NCI-H82 (cell line): ENCODE results near the gene NR2F1-AS1.

Experiments used
- DNase-seq: peaks from one replicate; lab custom pipeline; 2025; lab: John Stamatoyannopoulos, UW

NR2F1-AS1 gene

DNA sequence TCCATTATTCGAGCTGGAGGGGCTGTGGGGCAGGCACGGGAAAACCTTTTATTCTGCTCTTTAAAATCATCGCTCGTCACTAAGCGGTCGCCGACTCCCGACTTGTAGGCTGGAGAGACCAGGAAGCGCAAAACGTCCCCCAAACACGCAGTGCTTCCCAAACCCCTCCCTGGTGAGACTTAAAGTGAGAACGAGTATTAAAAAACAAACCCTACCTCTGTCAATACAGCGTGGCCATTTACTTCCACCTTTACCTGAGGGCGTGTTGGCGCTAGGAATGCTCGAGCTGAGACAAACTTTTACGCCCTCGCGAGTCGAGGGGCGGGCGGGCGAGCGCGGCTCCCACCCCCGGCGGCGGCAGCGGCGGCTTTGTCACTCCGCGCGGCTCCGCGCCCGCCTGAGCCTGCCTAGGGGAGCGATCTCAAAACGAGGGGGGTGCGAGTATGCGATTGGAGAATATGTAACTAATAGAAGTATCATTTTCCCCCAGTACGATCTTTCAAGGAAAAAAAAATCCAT is at the start of gene NR2F1-AS1:
Gene NR2F1-AS1, minus strand, starts transcription at position 293 of the 519 bp plus-strand sequence.
- DNase-seq: peak; percentile 43

DNA sequence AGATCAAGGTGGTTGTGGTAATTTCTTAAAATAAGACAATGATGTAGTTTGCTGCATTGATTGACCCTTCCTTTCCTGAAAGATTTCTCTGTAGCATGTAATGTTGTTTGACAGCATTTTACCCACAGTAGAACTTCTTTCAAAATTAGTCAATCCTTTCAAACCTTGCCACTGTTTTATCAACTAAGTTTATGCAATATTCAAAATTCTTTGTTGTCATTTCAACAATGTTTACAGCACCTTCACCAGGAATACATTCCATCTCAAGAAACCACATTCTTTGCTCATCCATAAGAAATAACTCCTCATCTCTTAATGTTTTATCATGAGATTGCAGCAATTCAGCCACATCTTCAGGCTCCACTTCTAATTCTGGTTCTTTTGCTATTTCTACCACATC is 45.8 kb upstream of the NR2F1-AS1 start:
- no peak for DNase-seq

DNA sequence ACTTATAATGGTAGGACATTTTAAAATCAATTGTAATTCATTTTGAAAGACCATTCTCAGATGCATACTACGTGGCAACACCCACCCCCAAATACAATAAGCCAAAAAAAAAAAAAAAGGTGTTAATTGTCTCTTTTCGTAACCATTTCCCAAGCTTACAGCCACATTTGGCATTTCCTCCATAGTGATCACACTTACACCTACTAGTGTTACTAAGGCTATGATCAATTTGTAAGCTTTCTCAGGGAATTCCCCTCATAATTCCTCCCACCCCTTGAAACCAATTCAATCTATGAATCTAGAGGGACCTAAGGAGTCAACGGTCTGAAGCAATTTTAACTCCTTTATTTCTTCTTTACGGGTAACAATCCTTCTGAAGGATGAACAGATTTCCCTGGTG is 42.1 kb upstream of the NR2F1-AS1 start:
- DNase-seq: no peak

DNA sequence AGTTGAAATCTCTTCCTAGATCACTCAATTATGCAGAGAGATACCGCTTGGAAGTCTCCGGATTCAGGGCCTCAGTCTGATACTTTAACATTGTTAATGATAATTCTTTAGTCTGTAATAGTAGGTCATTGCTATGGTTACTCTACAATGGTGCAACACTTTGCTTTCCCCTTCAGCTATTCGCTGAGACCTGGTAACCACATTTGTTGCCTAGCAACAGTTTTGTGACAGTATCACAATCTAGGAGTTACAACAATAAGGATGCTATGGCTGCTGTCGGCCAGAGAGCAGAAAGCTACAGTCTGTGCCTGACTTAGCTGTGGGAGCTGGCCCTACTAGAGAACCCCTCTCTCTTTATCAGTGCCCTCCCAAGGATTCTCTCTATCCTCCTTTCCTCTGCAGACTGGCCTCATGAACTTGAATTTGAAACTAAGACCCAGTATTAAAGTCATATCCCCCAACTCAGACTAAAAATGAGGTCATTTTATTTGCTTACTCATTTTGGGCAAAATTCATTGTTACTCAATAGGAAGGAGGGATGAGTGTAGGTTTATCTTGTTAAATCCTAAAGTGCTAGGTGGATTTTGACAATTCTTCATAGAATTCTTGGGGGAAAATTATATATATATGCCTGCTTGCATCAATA is 41.3 kb upstream of the NR2F1-AS1 start:
- DNase-seq: peak; percentile 61

DNA sequence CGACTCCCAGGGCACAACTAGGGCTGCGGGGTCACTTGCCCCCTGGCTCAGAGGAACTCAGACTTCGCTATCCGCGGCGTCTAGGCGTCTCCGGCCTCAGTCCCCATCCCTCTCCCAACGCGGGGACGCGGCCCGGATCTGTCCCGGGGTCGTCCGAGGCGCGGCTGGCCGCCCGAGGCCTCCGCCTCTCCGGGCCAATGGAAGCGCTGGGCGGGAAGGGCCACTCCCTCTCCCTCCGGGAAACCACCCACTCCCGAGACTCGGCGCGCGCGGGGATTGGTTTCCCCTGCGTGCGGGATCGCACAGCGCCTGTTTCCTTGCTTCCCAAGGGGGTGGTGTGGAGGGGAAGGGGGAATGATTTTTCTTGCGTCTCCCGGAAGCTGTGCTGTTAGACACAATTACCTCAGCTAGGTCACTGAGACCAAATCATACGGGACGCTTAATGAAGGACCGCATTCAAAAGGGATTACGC is 40.3 kb upstream of the NR2F1-AS1 start:
- peak; percentile 93 for DNase-seq

DNA sequence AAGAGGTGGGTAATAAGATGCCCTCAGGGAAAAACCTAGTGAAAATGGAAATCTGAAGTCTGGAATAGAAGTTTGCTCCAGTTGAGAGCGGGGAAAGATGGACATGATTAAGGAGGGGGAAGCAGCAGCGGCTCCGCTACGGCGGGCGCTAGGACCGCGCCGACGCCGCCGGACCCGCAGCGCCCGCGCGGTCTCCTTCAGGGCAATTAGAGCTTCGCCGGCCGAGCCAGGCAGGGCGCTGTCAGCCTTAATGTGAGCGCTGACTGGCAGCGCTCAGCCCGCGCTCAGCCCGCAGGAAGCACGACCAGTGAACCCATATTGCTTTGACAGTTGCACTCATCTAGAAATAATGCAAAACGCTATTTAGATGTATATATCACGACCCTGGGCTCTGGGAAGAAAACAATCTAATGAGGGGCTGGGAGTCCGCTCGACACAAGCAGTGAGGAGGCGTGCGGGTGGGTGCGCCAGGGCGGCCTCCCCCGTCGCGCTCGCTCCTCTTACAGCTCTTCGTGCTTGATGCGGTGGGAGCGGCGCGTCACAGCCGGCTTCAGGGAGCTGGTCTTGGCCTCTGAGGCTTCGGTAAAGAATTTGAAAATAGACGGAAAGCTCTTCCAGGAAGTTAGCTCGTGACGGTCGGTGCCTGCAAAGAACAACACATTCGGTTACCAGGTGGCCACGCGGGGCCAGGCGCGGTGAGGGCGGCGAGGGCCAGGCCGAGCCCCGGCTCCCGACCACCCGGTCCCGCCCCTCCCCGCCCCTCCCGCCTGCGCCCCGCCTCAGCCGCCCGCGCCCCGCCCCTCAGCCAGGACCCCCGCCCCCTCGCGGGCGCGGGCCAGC is 39.7 kb upstream of the NR2F1-AS1 start:
- peak; percentile 89 for DNase-seq

DNA sequence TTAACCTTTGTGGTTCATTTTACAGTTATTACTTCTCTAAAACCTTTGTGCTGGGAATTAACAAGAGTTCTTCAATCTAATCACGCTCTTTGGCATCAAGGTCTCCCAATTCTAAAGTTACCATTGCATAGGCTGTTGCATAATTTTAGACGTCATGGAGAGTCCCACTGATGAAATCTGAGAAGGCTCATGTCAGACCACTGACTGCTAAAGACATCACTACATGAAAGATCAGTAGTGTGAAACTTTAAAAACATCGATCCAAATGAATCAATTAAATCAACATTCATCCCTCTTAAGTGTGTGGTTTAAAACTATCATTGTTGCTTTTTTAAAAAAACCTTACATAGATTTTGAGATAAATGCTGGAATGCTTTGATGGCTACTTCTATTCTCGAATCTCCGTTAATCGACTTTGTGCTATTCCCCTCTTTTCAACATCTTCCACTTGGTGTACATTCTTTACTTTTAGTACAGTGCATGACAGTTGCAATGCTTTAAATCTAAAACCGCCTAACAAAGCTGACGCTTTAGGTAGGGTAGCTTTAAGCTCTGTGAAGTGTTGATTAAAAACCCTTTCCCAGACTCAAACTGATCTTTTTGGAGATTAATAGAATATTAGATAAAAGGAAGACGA is 35.6 kb upstream of the NR2F1-AS1 start:
- DNase-seq: no peak

DNA sequence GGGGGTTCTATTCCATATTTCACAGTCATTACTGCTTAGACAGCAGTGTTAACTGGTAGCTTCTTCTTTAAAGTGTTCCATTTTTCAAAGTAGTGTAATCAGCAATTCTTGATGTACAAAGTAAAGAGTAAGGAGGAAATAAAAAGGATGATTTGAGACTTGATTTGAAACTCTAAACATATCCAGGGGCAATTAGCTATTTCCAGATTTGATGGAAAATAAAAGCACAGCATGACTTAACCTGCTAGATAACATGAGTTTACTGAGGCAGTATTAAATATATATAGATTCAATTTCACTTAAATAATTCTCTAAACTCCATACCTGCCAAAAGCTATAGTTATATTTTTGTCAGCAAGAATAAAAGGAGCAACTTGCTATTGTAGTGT is 31.8 kb upstream of the NR2F1-AS1 start:
- DNase-seq: no peak

DNA sequence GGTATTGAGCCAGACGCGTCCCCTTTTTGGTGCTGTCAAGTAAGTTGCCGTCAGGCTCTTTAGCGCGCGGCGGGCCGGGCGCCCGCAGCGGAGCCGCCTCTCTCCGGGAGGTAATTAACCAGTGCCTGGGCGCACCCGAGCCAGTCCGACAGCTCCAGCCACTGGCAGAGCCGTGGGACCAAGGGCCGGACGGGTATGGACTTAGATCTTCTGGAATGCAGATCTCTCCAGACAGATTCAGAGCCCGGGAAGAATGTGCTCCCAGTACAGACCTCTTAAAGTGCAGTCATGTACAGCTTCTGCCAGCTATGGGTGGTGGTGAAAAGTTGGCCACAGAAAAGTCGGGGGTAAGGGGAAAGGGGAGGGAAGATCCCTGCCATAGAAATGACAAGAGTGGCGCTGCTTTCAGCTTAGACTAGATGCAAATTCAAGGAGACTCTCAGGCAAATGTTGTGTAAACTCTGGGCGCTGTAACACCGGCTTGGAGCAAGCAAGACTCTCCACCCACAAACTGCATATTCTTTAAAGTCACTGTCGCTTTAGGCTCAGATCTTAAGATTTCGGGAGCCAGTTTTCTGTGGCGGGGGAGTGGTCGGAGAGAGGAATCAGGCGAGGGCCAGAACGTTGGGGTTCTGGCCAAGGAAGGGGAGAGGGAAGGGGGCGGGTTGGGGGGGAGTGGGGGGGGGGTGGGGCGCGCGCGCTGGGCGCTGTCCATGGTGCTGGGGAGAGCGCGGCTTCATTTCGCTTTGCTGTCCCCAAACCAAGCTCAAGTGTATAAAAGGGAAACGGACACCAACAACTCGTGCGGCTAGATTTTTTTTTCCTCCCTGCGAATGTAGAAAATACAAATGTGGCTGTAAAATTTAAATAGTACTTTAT is 31.2 kb upstream of the NR2F1-AS1 start:
- DNase-seq: peak; percentile 45

DNA sequence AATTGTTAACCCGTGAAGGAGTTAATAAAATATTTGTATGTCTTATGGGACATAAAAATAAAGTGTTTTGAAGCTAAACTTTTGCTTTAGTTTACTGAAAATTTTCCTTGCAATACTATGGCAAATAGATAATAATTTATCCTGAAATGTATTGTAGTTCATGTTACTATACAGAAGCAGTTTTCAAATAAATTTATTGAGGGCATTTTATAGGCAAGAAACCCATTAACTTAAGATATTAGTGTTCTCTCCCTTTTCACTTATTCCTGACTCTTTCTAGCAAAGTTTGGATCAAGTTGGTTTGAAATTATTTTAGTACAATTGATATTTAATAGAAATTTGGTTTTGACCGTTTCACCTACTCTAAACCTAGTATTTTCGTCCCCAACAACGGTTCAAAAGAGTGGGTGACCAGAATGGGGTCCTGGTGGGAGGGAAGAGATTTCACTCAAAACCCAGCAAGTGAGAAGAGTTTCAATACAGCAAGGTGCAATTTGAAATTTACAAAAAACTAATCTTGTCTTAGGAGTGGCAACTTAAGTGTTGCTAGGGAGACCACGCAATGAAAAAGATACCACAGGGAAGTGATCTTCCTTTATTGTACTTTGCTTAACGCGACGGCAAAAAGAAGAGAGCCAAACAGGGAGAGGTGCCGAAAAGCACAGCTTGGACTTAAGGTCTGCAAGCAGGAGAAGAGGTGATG is 30.4 kb upstream of the NR2F1-AS1 start:
- no peak for DNase-seq

DNA sequence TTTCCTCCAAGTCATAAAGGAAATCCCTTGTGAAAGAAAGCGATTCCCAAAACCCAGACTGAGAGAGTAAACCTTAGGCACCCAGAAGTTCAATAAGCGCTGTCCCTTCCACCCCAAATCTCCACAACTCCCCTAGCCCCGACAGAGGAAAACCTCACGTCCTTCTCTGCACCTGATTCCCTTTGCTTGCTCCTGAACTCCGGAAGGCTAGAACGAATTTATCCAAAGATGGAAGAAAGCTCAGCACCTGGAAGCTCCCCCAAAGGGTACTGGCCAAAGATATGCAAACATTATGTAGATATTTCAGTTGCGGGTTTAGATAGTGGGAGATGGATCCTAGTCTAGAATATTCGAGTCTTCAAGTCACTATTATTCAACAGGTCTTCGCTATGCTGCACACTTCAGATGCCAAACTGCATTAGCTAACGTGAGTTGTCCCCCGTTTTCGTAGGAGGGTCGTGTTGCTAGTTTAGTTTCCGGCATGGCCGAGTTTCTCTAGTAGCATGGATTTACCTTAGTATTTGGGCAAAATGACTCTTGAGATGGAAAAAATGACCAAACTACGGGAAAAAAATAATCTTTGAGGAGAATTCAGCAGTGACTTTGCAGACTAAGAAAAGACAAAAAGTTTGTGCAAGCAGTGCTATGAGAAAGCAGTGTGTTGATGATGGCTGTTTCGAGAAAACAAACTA is 29.7 kb upstream of the NR2F1-AS1 start:
- DNase-seq: no peak

DNA sequence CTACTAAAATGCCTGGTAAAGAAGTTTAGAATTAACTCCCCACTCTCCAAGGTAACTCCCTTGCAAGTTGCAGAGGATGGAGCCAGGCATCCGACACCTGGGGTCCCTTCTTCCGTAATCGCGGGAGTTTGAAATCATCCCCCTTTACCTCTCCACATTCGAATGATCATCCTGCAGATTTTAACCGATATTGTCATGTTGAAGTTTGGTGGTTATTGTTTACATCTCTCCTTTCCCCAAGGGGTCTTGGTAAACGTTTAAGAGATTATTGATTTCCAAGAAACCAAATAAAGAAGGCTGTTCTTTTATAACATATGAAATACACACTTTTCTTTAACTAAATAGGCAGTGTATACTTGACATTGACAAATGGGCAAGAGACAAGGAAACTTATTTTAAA is 28.7 kb upstream of the NR2F1-AS1 start:
- DNase-seq: no peak

DNA sequence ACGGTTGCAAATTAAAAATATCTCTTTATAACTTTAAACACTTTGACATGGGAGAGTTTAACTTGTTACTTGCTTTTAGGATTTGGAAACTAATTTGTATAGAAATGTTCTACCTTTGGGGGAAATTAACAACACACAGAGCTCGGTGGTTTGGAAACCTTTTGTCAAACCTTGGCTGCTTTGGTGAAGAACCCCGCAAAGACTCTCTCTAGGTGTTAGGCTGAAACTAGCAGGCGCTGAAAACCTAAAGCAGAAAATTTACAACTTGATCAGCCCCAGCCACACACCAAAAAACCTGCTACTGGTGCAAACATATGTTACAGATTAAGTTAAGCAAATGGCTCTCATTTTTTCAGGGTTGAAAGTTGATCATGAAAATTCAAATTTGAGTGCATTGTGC is 27.8 kb upstream of the NR2F1-AS1 start:
- no peak for DNase-seq

DNA sequence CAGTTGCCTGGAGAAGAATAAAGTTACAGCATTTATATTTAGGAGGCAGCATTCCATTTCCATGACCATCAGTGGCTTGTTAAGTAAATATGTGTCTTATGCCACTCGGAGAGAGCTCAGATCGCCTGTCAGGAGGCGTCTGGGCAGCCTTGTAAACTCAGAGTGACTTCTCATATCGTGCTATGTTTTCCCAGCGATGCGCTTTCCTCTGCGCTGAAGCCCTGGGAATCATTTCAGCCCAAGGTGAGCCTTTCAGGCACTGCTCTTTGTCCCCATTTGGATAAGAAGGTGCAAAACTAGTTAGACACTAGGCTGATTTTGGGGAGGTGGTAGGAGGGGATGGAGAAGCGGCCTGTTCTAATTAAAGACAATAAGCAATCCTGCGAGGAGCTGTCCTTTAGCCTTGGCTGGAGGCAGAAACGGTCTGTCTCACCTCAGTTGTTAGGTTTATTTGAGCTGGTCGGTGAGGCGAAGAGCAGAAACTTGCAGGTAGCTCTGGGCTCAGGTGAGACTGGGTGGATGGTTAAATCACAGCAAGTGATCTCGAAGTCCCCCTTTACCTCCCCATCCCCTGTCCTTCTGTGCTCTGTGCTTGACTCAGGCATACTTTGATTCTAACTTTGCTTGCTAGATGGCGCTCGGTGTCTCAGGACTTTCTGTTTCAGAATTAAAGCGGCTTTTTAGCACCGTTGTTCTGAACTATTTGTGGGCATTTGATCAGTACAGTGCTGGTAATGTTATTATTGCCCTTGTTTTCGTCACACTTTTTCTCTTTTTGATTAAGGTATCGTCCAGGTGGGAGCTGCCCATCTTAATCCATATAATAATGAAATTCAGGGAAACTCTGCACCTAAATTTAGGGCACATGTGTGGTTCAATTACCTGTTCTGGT is 26.6 kb upstream of the NR2F1-AS1 start:
- DNase-seq: peak; percentile 66

DNA sequence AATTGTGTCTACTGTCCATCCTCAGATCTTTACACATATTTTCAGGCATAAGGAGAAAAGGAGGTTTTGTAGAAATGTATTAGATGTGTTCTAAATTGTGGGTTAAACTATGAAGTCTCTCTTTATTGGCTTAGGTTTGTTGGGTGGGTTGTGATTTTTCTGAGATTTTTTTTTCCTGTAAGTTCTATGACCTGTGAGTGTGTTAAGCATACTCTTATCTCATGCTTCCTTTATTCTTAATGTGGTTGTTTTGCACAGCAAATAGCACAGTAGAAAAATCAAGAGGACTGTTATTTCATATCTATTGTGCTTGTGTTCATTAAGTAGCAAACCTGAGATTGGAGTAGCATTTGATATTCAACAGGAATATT is 25.3 kb upstream of the NR2F1-AS1 start:
- no peak for DNase-seq

DNA sequence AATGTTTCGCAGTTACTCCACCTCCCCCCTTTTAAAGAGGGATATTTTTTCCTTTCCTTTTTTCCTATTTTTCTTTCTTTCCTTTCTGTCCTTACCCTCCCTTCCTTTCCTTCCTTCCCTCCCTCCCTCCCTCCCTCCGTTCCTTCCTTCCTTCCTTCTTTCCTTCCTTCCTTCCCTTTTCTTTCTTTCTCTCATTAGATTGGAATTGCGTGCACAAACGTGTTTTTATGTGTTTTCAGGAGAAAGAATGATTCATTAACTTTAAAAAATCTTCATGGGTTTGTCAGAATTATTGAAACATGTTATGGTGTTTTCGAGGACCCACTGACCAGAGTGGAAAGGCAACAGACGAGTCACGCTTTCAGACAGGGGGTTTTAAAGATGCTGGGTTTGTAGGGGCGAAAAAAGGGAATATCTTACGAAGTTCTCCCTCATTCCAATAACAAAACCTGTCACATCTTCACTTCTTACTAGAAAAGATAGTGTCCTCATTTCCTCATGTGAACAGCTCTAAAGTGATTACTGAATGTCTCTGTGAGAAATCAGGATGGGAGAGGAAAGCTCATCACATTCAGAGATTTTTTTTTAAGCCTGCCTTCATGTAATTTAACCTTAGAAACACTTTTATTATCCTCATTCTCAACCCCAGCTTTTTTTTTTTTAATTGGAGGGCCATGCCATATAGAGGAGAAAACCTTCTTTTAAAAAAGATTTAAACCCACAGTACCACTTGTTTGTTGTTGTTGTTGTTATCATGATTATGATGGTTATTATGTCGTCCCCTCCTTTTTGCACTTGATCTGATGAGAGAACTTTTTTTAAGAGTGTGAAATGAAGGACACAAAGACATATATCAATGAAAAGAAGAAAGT is 23.9 kb upstream of the NR2F1-AS1 start:
- no peak for DNase-seq

DNA sequence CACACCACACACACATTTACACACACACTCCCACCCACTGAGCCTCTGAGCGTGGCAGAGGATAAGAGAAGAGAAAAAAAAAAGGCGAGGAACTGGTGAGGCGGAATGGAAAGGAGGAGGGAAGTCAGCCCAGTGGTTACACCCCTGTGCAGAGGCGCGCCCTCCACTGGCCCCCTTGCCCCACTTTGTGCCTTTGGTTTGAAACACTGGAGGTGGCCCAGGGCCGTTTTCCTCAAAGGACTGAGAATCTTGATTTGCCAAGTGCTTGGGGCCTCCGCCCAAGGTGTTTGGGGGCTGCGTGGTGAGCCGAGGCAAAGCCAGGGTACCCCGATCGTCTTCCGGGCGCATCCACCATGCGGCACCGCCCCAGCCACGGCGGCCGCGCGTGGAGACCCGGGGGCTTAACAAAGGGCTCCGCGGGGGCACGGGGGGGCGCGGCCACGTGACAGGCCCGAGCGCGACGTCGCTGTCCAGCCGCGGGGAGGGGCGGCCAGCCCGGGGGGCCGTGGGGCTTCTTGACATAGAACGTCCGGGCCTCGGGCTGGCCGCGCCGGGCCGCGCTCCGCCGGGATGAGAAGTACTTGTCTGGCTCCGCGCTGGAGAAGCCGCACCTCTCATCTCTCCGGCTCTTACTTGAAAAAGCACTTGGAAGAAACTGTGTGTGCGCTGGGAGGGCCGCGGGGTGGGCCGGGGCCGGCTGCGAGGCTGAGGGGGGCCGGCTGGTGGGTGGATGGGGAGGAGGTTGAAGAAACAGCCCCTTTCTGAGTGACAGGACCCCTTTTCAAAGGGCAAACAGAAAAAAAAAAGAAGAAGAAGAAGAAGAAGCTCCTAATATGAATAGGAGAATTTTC is 23.0 kb upstream of the NR2F1-AS1 start:
- no peak for DNase-seq
